ENCODE measurements around the gene GNPTG.

- TF ChIP-seq CTCF (IDR thresholded peaks at IDR 0.05) (no peak), POLR2A (IDR thresholded peaks at IDR 0.05) (no peak), POLR2AphosphoS5 (IDR thresholded peaks at IDR 0.05) (peak; percentile 15)
These were observed 27.1 kb downstream of the GNPTG start for GRCh38 chr16:1378804-1379303.
